Measurements from ENCODE around the gene IL1RAPL1.

DNA sequence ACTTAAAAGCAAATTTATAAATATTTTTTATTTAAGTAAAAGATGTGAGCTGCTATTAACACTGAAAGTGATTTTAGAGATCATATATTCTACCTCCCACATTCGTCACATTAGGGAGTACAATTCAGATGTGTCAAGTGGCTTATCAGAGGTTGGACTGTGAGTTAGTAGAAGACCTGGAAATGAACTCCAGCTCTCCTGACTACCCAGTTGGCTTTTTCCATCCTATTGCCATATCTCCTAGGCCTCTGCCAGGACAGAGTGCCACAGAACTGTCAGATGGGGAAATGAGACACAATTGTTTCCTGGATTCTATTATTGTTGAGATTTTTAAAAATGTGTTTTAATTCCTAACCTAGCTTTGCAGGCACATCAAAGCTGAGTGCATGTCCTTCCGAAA is 994.0 kb downstream of the IL1RAPL1 start:
- TF ChIP-seq, protein P1, sequence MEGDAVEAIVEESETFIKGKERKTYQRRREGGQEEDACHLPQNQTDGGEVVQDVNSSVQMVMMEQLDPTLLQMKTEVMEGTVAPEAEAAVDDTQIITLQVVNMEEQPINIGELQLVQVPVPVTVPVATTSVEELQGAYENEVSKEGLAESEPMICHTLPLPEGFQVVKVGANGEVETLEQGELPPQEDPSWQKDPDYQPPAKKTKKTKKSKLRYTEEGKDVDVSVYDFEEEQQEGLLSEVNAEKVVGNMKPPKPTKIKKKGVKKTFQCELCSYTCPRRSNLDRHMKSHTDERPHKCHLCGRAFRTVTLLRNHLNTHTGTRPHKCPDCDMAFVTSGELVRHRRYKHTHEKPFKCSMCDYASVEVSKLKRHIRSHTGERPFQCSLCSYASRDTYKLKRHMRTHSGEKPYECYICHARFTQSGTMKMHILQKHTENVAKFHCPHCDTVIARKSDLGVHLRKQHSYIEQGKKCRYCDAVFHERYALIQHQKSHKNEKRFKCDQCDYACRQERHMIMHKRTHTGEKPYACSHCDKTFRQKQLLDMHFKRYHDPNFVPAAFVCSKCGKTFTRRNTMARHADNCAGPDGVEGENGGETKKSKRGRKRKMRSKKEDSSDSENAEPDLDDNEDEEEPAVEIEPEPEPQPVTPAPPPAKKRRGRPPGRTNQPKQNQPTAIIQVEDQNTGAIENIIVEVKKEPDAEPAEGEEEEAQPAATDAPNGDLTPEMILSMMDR (IDR thresholded peaks at IDR 0.05) = no peak
- TF ChIP-seq POLR2A (IDR thresholded peaks at IDR 0.05) (no peak), POLR2AphosphoS5 (IDR thresholded peaks at IDR 0.05) (no peak), EP300 (IDR thresholded peaks at IDR 0.05) (no peak)
